Measurements from ENCODE around the gene FGFR3.

FGFR3 gene

DNA sequence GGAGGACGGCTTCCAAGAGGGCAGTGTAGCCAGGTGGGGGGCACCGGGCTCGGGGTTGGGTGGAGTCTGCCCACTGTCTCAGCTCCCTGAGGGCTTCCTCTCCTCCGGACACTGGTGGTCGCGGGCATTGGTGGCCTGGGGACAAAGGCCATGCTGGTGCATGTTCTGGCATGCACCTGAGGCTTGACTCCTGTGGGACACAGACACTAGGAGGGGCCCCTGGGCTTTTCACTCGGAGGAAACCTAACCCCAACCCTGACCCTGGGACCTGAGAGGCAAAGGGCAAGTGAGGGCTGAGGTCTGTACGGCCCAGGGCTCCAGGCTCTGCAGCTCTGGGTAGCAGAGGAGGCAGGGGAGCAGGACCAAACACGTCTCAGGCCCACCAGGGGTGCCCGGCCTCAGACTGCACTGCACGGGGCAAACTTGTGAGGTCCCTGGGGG, 22.3 kb upstream of the FGFR3 start:
- no peak for DNase-seq

DNA sequence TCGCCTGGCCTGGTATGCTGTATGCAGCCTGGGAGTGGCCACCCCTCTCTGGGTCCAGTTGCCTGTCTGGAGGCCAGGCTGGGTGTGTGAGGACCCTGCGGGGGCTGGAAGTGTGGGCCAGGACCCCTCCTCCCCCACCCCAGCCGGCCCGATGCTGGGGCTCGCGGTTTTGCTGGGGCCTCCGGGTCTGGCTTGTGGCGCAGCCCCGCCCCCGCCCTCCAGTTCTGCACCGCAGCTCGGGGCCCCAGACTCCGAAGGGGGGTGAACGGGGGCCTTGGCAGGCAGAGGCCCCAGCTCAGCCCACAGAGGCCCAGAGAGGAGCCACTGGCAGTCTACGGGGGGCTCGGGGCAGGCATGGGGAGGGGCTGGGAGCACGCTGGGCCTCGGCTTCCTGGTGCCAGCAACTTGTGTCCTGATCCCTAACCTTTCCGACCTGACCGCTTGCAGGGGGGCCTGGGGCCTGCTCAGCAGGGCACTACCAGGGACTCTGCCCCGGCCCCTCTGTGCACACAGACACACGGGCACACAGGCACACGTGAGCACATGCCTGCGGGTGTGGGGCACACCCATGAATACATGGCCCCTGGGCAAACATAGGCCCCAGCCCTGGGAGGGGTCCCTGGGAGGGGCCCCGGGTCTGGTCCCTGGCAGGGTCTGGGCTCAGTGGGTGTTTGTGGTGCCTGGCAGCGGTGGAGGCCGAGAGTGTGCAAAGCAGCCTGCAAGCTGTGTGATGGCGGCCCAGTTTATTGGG, 21.4 kb upstream of the FGFR3 start:
- no peak for DNase-seq

DNA sequence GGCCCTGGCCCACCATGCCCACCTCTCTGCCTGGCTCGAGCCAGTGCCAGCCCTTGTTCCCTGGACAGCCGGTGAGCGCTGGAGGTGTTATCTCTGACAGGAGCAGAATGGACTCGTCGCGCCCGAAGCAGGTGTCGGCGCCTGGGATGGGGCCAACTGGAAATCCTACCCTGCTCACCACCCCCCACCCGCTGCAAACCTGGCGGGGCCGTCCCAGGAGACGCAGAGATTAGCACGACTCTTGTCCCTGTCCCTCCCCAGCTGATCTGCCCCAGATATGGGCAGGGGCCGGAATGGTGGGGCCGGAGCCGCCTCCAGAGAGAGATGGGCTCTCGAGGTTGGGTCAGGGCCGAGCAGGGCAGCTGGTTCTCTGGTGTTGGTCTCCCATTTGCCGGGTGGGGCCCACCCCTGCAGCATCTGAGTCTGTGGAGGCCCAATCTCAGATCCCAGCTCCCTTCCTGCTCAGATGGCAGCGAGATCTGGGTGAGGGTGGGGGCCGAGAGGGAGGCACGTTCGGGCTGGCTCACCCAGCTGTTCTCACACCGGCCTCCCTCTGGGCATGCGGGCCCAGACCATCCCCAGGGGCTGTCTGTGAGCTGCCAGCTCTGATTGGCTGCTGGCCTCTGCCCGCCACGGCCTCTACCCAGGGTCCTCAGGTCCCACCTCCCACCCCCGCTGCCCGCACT, 20.1 kb upstream of the FGFR3 start:
- no peak for DNase-seq

DNA sequence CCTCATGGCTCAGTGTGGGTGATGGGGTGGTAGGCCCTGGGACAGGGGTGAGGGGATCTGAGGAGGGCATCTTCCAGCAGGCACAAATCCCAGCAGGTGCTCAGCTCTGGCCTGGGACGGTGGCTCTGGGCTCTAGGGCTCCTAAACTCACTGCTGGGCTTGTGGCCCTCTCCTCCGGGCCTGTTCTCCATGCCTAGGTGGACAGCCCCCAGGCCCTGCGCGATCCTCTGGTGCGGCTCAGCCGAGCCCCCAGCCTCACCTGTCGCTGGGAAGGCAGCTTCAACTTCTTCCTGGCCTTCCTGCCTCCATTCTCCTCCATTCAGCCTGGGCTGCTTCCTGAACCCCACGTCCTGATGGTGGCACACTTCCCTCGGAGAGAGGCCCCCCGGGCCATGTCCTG, 19.3 kb upstream of the FGFR3 start:
- DNase-seq, result no peak

DNA sequence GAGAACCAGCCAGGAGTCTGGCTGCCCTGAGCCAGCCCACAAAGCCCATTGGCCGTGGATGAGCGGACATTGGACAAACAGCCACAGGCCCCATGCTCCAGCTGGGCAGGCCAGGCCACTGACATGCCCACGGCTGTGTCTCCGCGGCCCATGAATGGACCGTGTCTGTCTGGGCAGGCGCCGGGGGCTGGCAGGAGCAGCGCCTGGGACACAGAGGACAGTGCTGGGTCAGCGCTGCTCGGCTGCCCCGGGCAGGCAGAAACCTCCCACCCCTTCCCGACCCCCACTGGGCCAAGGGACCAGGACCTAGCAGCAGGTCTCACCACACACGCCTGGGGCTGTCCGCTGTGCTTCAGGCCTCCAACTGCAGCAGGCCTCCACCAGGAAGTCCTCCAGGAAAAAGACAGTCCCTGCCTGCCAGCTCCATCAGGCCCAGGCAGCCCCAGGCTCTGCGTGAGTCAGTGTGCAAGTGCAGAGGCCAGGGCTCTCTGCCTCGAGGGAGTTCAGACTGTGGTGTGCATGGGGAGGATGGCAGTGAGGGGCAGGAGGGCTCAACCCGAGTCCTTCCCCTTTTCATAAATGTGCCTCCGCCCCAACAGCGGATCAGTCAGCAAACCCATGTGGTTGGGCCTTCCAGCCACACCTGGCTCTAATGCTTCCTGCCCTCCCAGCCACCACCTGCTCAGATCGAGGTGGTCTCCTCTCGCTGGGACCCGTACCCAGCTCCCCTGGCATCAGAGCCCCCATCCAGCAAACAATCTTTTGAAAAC, 17.2 kb upstream of the FGFR3 start:
- DNase-seq, result no peak

DNA sequence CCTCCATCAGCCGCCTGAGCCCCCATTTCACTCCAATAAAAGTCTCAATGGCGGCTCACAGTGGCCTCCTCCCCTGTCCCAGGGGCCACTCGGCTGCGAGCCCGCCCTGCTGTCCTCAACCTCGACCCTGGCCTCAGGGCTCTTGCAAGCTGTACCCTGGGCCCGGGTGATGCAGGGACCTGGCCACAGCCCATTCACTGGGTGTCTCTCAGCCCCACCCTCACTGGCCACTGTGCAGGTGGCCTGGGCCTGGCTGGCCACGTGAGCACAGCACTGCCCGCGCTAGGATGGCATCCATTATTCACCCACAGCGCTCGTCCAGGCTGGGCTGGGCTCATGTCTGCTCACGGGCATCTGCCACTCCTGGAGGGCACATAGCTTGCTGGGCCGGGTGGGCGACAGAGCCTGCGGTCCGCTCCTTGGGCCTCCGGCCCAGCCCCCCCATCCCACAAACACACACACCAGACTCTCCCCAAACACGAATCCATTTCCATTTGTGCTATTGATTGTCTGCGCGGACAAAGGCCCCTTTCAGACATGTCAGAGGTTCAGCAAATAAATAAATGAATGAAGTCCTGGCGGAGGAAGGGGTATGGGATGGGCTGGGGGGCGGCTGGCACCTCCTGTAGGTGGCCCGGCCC, 16.5 kb upstream of the FGFR3 start:
- DNase-seq, result no peak

DNA sequence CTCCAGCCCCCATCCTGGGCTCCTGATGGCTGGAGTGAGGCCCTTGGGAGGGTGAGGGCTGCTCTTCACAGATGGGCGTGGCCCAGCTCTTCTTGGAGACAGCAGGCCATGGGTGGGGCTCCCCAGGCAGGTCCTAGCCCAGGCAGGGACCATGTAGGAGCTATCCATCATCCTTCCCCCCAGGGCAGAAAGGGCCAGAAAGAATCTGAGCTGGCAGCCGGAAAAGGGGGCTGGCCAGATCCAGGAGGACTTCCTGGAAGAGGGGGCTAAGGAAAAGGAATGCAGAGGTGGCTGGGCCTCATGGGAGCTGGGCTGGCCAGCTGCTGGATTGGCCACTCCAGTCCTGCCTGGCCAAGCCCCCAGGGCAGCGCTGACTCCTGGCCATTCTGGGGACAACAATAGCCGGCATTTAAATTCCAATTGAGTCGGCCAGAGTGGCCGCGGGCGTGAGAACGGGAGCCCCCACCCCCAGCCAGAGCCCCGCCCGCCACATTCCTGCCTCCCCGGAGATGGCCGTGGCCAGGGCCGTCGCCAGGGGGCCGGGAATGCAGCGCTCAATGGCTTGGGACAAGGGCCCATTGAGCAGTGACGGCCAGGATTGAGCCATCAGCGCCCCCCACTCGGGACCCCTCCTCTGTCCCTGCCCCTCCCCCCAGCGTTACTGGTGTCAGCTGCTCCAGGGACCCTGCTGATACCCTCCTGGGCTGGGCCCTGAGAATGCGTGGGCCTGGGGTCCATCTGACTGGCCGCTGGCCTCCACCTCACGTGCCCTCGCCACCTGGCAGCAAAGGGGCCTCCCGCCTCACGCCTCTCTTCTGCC, 15.1 kb upstream of the FGFR3 start:
- DNase-seq, result no peak

DNA sequence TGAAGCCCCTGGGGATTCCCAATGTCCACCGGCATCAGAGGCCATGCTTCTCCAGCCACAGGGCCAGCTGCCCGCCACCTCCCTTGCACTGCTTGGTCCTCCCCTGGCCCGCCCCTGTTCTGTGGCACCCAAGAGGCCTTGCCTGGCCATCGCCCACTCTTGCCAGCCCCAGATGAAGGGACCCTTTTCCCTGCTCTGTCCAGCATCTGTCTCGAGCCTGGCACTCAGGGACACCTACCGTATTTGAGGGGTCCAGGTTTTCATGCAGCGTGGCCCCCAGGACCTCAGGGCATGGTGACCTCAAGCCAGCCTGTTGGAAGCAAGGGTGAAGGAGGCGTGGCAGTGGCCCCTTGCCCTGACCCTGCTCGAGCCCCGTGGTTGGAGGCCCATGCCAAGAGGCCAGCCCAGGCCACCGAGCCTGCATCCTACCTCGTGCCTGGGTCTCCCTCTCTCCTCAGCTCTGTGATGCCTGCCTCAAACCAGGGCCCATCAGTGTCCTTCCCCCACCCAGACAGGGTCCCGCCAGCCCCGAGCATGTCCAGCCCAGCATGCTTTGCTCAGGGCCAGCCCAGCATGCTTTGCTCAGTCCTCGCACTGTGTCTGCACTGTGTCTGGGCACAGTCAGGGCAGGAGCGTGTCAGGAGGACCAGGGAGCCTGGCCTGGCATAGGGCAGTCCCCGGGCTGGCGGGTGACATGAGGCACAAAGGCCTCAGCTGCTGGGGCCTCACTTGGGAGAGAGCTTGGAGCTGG, 14.3 kb upstream of the FGFR3 start:
- DNase-seq, result no peak

DNA sequence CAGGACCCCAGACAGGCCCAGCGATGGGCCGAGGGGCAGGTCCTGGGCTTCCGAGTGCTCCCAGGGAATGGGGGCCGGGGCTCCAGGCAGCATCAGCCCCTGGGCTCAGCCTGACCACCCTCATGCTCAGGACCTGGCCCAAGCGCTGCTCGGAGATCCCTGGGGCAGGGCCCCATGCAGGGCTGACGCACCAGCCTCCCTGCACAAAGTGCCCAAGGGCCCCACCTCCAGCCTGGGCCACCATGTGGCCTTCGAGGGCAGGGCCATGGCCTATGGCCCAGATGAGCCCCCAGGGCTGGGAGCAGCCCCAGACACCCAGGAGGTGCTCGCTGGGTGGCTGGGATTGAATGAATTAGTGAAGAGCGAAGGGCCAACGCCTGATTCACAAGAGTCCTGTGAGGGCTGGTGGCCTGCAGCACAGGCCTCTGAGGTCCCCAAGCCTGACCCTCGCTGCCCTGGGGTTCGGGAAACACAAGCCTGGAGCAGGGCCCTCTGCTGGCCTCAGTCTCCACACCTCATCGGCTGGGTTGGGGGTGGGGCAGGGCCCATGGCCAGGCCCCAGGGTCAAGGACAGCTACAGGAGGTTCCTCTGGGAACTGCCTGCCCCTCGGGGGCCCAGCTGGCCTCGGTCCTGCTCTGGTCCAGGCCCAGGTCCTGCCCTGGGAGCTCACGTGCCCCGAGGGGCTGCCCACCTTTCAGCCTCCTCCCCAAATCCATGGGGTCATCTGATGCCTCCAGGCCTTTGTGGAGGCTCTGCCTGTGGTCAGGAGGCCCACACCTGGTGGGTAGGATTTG, 13.3 kb upstream of the FGFR3 start:
- DNase-seq, result no peak

DNA sequence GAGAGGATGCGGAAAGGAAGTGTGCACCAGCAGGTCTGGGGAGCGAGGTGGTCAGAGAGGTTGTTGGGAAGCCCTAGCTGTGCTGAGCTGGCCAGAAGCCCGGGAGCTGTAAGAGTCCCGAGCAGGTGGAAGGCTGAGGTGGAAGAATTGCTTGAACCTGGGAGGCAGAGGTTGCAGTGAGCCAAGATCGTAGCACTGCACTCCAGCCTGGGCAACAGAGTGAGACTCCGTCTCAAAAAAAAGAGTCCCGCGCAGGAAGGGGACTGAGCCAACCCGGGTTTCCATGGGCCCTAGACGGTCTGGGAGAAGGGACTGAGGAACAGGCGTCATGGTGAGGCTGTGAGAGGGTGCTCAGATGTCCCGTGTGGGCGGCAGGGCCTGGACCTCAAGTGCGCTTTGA, 12.7 kb upstream of the FGFR3 start:
- no peak for DNase-seq

DNA sequence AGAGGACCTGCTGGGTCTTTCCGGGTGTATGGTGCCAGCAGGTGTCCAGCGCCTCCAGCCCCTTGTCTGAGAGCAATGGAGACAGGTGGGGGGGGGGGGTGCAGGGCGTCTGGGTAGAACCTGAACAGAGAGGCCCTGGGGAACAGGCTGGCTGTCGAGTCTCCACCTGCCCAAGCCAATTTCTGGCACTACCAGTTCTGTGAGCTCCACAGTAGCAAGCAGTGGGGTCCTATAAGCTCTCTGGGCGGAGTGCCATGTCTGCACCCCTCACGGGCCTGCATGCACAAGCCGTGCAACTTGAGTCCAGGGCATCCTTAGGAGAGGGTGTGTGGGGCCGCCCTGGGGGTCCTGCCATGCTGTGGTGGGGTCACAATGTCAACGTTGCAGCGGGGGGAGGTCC, 10.1 kb upstream of the FGFR3 start:
- DNase-seq, result no peak

DNA sequence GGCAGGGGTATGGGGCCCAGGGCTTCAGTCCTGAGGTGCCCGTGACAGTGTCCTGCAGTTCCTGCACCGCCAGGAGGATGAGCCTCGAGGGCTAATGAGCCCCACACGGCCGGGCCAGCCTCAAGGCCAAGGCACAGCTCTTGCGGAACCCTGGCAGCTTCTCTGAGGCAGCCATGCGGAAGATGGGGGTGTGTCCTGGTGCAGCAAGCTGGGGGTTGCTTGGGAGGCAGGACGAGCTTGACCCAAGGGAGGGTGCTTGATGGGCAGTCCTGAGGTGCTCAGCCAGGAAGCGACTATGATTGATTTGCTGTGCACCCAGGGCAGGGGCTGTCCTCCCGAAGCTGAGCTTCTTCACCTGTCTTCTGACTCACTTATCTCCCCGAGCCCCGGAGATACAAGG, 9.1 kb upstream of the FGFR3 start:
- DNase-seq, result no peak

DNA sequence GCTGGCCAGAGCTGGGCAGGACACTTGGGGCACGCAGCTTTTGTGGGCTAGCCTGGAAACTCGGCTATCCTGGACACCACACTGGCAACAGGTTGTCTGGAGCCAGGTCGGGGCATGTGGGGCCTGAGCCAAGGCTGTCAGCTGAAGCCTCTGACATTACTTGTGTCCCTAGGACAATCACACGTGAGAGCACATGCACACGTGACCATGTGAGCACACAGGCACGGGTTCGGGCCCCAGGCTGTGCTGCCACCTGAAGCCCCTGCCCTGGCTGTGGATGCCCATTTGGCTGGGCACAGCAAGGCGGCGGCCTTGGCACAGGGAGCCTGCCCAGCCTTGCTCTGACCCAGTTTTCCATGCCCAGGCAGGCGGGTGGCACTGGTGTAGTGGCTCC, 8.7 kb upstream of the FGFR3 start:
- DNase-seq, result no peak

DNA sequence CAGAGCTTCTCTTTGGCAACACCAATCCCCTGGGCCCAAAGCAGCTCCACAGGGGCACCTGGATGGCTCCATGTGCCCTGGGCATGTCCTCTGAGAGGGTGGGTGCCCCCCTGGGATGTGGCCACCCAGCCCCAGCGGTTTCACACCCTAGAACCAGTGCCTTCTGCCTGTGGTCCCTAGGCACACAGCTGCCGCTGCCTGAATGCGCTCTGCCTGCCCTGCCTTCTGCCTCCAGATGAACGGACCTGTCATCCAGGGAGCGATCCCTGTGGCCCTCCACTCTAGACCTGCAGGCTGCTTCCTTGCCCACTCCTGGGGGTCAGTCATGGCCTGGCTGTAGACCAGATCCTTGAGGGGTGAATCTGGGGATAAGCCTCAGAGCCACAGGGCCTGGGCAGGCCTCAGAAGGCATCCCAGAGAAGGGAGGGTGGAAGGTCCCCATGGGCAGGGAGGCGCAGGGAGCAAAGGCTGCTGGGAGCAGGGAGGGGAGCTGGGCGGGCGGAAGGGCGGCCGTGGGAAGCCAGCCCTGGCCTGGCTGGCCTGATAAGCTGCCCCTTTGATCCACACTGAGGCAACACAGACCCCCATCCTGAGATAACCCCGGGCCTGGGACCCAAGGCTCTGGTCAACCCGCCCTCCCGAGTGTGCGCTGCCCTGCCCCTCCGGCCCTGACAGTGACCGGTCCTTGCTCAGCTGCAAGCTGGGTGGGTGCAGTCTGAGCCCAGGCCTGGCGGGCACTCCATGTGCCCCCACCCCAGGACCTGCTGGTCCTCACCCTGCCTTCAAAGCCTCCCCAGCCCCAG, 8.1 kb upstream of the FGFR3 start:
- DNase-seq, result no peak

DNA sequence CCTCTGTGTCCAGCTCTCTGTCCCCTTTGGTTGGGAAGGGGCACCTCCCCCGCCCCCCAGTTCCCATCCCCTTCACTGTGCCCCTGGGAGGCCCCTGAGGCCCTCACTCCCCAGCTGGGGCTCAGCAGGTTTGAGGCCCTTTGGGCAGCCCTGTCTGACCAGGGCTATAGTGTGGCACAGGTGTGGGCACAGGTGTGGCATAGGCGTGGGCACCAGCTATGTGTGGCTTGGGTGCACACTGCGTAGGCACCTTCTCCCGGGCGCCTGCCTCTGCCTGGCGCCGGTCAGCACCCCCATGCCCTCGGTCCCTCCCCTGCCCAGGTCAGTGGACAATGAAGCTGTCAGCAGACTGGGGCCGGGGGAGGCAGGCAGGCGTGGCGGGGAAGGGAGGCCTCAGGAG, 7.5 kb upstream of the FGFR3 start:
- DNase-seq, result no peak

DNA sequence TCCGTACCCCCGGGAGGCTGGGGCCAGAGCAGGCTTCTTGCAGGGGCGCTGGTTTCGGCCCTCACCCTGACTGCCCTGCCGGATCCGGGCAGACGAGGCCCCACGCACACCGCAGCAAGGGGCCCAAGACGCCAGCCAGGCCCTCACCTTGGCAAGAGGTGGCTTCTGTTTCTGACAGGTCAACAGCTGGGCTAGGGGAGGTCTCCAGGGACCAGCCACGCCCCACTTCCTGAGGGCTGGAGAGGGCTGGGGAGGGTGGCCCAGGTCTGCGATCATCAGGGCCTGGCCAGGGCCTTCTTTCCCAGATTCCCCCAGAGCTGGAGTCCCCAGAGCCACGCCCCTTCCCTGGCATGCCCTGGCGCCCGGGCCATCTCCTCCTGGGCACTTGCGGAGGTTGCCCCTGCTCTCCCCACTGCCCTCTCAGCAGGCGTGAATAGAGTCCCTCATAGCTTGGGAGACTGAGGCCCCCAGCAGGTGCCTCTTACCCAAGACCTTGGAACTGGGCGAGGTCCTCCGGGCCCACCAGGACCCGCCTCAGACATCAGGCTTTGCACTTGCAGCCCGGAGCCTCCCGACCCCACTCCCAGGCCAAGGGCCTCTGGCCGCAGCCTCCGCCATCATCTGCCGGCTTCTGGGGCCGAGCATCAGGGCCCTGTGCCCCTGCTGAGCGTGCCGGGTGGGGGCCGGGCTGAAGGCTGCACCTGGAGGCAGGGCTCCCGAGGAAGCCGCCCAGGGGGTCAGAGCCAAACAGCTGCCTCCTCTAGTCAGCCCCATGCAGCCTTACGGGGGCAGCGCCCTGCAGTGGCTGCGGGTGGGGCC, 6.3 kb upstream of the FGFR3 start:
- DNase-seq, result no peak

DNA sequence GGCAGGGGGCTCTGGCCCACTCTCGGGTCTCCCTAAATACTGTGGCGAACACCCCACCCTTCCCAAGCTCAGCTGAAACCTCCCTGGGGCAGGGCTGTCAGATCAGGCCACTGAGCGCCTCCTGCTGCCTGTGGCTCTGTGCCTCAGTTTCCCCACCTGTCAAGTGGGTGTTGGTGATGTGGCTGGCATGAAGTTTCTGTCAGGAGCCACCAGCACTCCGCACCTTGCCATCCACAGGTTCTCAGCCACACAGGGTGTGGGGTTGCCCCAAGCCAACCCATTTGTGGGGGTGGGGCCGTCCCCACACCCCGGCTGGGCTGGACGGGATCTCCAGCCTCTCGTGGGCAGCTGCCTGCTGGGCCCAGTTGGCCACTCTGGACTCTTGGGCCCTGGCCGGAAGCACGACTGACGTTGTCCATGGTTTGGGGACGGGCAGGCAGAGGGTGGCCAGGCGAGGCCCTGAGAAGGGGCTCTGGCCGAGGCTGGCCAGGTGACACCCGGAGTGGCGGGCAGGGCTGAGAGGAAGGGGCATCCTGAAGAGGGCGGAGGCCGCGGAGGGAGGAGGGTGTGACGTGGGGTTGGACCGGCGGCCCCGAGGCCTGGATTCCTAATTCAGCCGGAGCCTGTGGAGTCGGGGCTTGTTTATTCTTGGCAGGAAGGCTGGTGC, 5.5 kb upstream of the FGFR3 start:
- DNase-seq, result no peak

DNA sequence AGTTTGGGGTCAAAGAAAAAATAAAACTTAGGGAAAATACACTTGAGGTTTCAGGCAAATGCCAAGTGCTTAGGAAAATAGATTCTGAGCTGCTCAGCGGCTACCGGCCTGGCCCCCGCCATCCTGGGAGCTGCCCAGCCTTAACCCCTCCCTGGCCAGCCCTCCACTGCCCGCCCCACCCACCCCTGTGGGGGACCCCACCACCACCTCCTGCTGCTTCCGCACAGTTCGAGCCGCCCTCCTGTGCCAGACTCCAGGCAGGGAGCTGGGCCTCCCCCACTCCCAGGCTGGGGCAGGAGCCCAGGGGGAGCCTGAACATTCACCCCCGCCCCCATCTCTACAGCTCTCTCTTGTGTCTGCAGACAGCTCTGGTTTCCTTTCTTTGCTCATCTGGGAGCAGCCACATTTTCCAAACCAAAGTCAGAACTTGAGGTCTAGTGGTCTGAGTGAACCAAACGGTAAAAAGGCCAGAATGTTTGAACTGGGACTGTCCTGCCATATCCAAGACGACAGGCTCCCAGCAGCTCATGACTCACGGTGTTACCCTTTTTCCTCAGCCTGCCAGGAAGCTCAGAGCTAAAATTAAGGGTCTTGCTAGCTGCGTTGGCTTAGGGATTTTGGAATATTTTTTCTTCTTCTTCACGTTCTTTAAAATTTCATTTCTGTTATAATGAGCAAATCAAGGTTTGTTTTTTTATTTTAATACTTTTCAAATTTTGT, 4.7 kb upstream of the FGFR3 start:
- DNase-seq, result no peak
